ENCODE results near the gene PALMD. TPM values are rescaled to one million over a fixed set of nuclear protein-coding genes. Genes with fewer than 3 reads are reported as not detected.

The PALMD gene
- total RNA-seq (95.8 TPM), polyA plus RNA-seq (ENCODE audit: insufficient read depth in 1 of 8, insufficient read length in 8 of 8, low replicate concordance in 1 of 8) (100 to 1,000 TPM in 1 of 8 donors, 10 to 100 TPM in 7; 75.7 to 104 (median 93.1) TPM)
- long read RNA-seq, donor 1, full-length matches to known transcripts = 13 of 19 reads
- long read RNA-seq, donor 1, partial matches to known transcripts = 6 of 19 reads
- long read RNA-seq, donor 1, other reads (novel, unspliced or antisense) = 0 of 19 reads
- long read RNA-seq, donor 2, partial matches to known transcripts = 0 of 2 reads
- long read RNA-seq, donor 2, other reads (novel, unspliced or antisense) = 0 of 2 reads
- long read RNA-seq, donor 3, full-length matches to known transcripts = 27 of 34 reads
- long read RNA-seq, donor 3, partial matches to known transcripts = 7 of 34 reads
- long read RNA-seq, donor 3, other reads (novel, unspliced or antisense) = 0 of 34 reads
- long read RNA-seq, donor 4, full-length matches to known transcripts = 9 of 39 reads
- long read RNA-seq, donor 4, partial matches to known transcripts = 30 of 39 reads
- long read RNA-seq, donor 4, other reads (novel, unspliced or antisense) = 0 of 39 reads
- long read RNA-seq, donor 5, transcript PALMD-203 (7 exons, 1,942 nt) = minor isoform, 13 of 74 reads
- long read RNA-seq, donor 5, transcript PALMD-201 (8 exons, 2,510 nt) = major isoform, 28 of 74 reads
- long read RNA-seq, donor 5, partial matches to known transcripts = 29 of 74 reads
- long read RNA-seq, donor 5, other reads (novel, unspliced or antisense) = 0 of 74 reads
- long read RNA-seq, donor 6, full-length matches to known transcripts = 22 of 64 reads
- long read RNA-seq, donor 6, partial matches to known transcripts = 42 of 64 reads
- long read RNA-seq, donor 6, other reads (novel, unspliced or antisense) = 0 of 64 reads
- long read RNA-seq, donor 7, full-length matches to known transcripts = 20 of 48 reads
- long read RNA-seq, donor 7, partial matches to known transcripts = 28 of 48 reads
- long read RNA-seq, donor 7, other reads (novel, unspliced or antisense) = 0 of 48 reads
- long read RNA-seq, donor 8, transcript PALMD-203 (7 exons, 1,942 nt) = minor isoform, 6 of 56 reads
- long read RNA-seq, donor 8, transcript PALMD-201 (8 exons, 2,510 nt) = major isoform, 16 of 56 reads
- long read RNA-seq, donor 8, partial matches to known transcripts = 34 of 56 reads
- long read RNA-seq, donor 8, other reads (novel, unspliced or antisense) = 0 of 56 reads
- long read RNA-seq, donor 9, partial matches to known transcripts = 70 of 78 reads
- long read RNA-seq, donor 9, other reads (novel, unspliced or antisense) = 0 of 78 reads
- long read RNA-seq, donor 10, full-length matches to known transcripts = 24 of 79 reads
- long read RNA-seq, donor 10, partial matches to known transcripts = 55 of 79 reads
- long read RNA-seq, donor 10, other reads (novel, unspliced or antisense) = 0 of 79 reads
- long read RNA-seq, donor 11, transcript PALMD-201 (8 exons, 2,510 nt) = major isoform, 12 of 83 reads
- long read RNA-seq, donor 11, transcript PALMD-203 (7 exons, 1,942 nt) = minor isoform, 10 of 83 reads
- long read RNA-seq, donor 11, partial matches to known transcripts = 60 of 83 reads
- long read RNA-seq, donor 11, other reads (novel, unspliced or antisense) = 0 of 83 reads

DNA sequence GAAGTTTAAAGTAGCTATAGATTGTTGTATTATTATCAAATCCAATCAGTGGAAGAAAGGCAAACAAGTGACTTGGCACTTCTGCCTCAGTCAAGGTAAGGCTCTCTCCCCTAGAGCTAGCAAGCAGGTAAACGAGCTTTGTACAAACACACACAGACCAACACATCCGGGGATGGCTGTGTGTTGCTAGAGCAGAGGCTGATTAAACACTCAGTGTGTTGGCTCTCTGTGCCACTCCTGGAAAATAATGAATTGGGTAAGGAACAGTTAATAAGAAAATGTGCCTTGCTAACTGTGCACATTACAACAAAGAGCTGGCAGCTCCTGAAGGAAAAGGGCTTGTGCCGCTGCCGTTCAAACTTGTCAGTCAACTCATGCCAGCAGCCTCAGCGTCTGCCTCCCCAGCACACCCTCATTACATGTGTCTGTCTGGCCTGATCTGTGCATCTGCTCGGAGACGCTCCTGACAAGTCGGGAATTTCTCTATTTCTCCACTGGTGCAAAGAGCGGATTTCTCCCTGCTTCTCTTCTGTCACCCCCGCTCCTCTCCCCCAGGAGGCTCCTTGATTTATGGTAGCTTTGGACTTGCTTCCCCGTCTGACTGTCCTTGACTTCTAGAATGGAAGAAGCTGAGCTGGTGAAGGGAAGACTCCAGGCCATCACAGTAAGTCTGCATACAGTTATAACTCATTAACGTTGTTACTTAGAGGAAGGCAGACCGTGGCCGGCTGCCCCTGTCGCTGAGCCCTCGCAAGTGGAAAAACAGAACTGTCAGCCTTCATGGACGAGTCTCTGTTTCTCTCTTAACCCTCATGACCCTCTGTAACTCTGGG is at the start of gene PALMD:
PALMD (plus strand) TSS at position 415 of the 833 bp plus-strand sequence; CDS start at position 620, 205 bp downstream.
- Histone ChIP-seq H3K36me3 (ENCODE audit: control insufficient read depth, insufficient read depth, low read length) (peaks cover 2% of the 10 kb centered on the region), H3K9me3 (replicated peaks; ENCODE audit: control insufficient read depth, low read depth, low read length) (no peaks in the 10 kb centered on the region), H3K4me1 (ENCODE audit: control insufficient read depth, insufficient read depth, low read length) (peaks cover 22% of the 10 kb centered on the region), H3K27me3 (ENCODE audit: control insufficient read depth, insufficient read depth, low read length) (no peaks in the 10 kb centered on the region), H3K4me3 (ENCODE audit: low read length) (peak within 1 kb of the TSS; percentile 56), H3K27ac (ENCODE audit: low read length) (peak within 1 kb of the TSS; percentile 94)
- 2% methylated on average over 12 of the region's 17 CpGs for WGBS (ENCODE audit: insufficient coverage)
- peak; percentile 75 for DNase-seq

DNA sequence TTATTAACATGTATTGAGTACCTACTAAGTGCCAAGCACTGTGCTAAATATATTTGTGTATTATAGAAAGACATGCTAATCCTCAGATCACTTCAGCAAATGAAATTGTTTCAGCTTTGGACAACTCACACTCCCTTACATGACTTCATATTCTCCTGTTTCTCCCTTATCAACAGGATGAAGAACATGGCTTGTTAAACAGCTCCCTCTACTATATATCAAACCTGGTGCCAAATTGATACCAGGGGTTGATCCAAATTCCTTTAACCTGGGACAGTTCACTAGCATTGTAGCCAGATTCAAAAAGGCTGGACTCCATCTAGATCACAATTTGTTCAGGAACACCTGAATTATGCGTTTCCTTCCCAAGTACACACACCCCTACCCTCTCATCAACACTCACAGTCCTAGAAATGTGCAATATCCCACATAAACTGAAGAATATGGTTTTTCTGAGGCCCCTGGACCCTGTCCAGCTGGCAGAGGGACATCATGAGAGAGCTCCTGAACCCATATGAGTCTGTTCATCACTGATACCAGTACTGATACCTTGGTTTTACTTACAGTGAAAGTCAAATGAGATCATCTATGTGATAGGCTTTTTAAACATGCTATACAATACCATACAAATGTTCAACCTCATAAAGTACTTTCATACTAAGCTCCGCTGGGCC is 47.0 kb upstream of the PALMD start:
- H3K27ac ChIP-seq (ENCODE audit: low read length) = peak overlapping the region; percentile 16

DNA sequence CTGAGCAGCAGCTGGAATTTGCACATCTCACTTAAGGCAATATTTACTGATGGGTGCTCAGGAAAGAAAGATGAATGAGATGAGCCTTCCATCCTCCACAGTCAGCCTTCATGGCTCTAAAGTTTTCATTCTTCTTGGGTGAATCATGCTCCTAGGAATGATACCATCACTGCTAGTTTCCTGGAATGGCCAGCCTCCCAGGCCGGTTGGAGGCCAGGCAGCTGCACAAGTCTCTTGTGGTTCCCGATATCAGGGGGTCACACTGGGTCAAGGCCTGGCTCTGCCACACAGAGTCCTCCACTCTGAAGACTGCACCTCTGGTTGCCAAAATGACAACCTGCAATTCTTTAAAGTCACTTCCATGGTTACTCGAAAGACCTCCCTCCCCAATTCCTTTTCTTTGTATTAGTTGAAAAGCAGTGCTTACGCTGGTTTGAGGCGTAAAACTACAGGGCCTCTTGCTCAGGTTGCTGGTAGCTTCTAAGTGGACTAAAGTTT is 46.2 kb upstream of the PALMD start:
- Histone ChIP-seq H3K9me3 (replicated peaks; ENCODE audit: control insufficient read depth, low read depth, low read length) (no peaks in the 10 kb centered on the region), H3K27ac (ENCODE audit: low read length) (no peak overlapping the region), H3K4me3 (ENCODE audit: low read length) (no peak overlapping the region), H3K27me3 (ENCODE audit: control insufficient read depth, insufficient read depth, low read length) (no peaks in the 10 kb centered on the region), H3K36me3 (ENCODE audit: control insufficient read depth, insufficient read depth, low read length) (no peaks in the 10 kb centered on the region), H3K4me1 (ENCODE audit: control insufficient read depth, insufficient read depth, low read length) (no peaks in the 10 kb centered on the region)
- 68% methylated on average over 2 of the region's 5 CpGs for WGBS (ENCODE audit: insufficient coverage)
- DNase-seq = no peak

More for the DNA sequence above, 47.0 kb upstream of the PALMD start:
- Histone ChIP-seq H3K4me3 (ENCODE audit: low read length) (no peak overlapping the region), H3K9me3 (replicated peaks; ENCODE audit: control insufficient read depth, low read depth, low read length) (no peaks in the 10 kb centered on the region), H3K27me3 (ENCODE audit: control insufficient read depth, insufficient read depth, low read length) (no peaks in the 10 kb centered on the region), H3K4me1 (ENCODE audit: control insufficient read depth, insufficient read depth, low read length) (no peaks in the 10 kb centered on the region), H3K36me3 (ENCODE audit: control insufficient read depth, insufficient read depth, low read length) (no peaks in the 10 kb centered on the region)
- DNase-seq = no peak
- 100% methylated on average over 1 of the region's 2 CpGs for WGBS (ENCODE audit: insufficient coverage)

- DNase-seq = peak; percentile 29
- Histone ChIP-seq H3K27ac (ENCODE audit: low read length) (no peak overlapping the region), H3K4me3 (ENCODE audit: low read length) (no peak overlapping the region), H3K36me3 (ENCODE audit: control insufficient read depth, insufficient read depth, low read length) (no peaks in the 10 kb centered on the region), H3K27me3 (ENCODE audit: control insufficient read depth, insufficient read depth, low read length) (no peaks in the 10 kb centered on the region), H3K4me1 (ENCODE audit: control insufficient read depth, insufficient read depth, low read length) (no peaks in the 10 kb centered on the region), H3K9me3 (replicated peaks; ENCODE audit: control insufficient read depth, low read depth, low read length) (no peaks in the 10 kb centered on the region)
- WGBS (ENCODE audit: insufficient coverage) = 22% methylated on average over 1 of the region's 3 CpGs
Observed at GRCh38 chr1:99600782-99601181, 45.1 kb upstream of the PALMD start.

DNA sequence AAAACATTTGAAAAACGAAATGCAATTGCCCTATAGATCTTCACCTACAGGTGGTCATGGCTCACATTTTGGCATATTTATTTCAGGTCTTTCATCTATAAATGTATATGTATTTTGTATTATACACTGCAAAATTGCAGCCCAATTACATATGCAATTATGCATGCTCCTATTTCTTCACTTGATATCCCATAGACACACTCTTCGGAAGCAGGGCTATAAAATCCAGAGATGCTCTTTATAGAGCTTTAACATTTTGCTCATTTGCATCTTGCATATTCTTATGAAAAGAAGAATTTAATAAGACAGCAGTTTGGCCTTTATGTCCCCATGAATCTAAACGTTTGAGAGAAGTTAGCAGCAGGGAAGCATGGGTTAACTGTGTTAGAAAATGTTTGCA is 44.7 kb upstream of the PALMD start:
- no peaks in the 10 kb centered on the region for H3K36me3 ChIP-seq (ENCODE audit: control insufficient read depth, insufficient read depth, low read length)
- H3K4me1 ChIP-seq (ENCODE audit: control insufficient read depth, insufficient read depth, low read length) = no peaks in the 10 kb centered on the region
- no peaks in the 10 kb centered on the region for H3K9me3 ChIP-seq (replicated peaks; ENCODE audit: control insufficient read depth, low read depth, low read length)
- WGBS (ENCODE audit: insufficient coverage) = no CpG with 5 or more reads among the region's 3 CpGs
- H3K27ac ChIP-seq (ENCODE audit: low read length) = no peak overlapping the region
- no peaks in the 10 kb centered on the region for H3K27me3 ChIP-seq (ENCODE audit: control insufficient read depth, insufficient read depth, low read length)
- DNase-seq = no peak
- H3K4me3 ChIP-seq (ENCODE audit: low read length) = no peak overlapping the region

DNA sequence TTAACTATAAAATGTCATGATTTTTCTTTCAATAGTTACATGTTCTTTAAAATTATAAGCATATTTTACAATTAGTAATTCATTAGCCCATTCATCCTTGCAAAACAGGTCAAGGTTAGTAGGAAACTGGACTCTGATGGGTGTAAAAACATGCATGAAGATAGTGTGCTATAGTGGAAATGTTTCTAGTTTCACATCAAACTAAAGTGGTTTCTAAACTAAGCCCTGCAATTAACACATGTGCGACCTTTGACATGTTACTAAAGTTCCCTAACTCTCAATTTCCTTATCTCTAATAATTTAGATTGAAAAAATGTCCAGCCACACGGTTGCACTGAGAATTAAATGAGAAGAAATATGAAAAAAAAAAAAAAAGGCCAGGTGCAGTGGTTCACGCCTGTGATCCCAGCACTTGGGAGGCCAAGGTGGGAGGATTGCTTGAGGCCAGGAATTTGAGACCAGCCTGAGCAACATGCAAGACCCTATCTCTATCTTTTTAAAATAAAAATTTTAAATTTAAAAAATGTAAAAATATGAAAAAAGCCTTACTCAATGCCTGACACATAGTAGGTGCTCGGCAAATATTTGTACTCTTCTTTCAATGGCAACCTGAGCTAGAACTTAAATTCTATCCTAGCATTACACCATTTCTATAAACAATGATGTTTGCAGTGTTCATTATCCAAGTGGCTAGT is 44.1 kb upstream of the PALMD start:
- Histone ChIP-seq H3K27me3 (ENCODE audit: control insufficient read depth, insufficient read depth, low read length) (no peaks in the 10 kb centered on the region), H3K4me1 (ENCODE audit: control insufficient read depth, insufficient read depth, low read length) (no peaks in the 10 kb centered on the region), H3K27ac (ENCODE audit: low read length) (peak overlapping the region; percentile 31), H3K36me3 (ENCODE audit: control insufficient read depth, insufficient read depth, low read length) (no peaks in the 10 kb centered on the region), H3K9me3 (replicated peaks; ENCODE audit: control insufficient read depth, low read depth, low read length) (no peaks in the 10 kb centered on the region), H3K4me3 (ENCODE audit: low read length) (no peak overlapping the region)
- no peak for DNase-seq
- WGBS (ENCODE audit: insufficient coverage) = no CpG with 5 or more reads among the region's 4 CpGs

- WGBS (ENCODE audit: insufficient coverage) = no CpG with 5 or more reads among the region's 1 CpG
- Histone ChIP-seq H3K27ac (ENCODE audit: low read length) (peak overlapping the region; percentile 31), H3K27me3 (ENCODE audit: control insufficient read depth, insufficient read depth, low read length) (no peaks in the 10 kb centered on the region), H3K4me3 (ENCODE audit: low read length) (no peak overlapping the region), H3K9me3 (replicated peaks; ENCODE audit: control insufficient read depth, low read depth, low read length) (no peaks in the 10 kb centered on the region), H3K36me3 (ENCODE audit: control insufficient read depth, insufficient read depth, low read length) (no peaks in the 10 kb centered on the region), H3K4me1 (ENCODE audit: control insufficient read depth, insufficient read depth, low read length) (no peaks in the 10 kb centered on the region)
- DNase-seq = peak; percentile 5
Observed at GRCh38 chr1:99602404-99602969, 43.4 kb upstream of the PALMD start.
